Cardiac muscle cell (in vitro differentiated cells and primary cell): Measurements from ENCODE around the gene MALT1. TPM values are rescaled to one million over a fixed set of nuclear protein-coding genes. Genes with fewer than 3 reads are reported as not detected.

Experiments used
- DNase-seq, 2 donors: peaks; one replicate each; pipeline versions ENCODE4 v3.0.0 to v3.0.0-alpha.2; 2010 to 2017; ENCODE audit warnings: low read depth in 1 of 2, low spot score in 1 of 2
- H3K27ac ChIP-seq: fragments of 200-600 bp; sonication (generic); 2 replicates; pipeline ENCODE4 v1.5.1; 2016
- H3K27me3 ChIP-seq: fragments of 200-600 bp; sonication (generic); 2 replicates; pipeline ENCODE4 v1.6.0; 2016; ENCODE audit warnings: control low read depth
- H3K36me3 ChIP-seq: fragments of 200-600 bp; sonication (generic); 2 replicates; pipeline ENCODE4 v1.5.1; 2016; ENCODE audit warnings: control low read depth
- H3K4me1 ChIP-seq: fragments of 200-600 bp; sonication (generic); 2 replicates; pipeline ENCODE4 v1.8.1; 2017; ENCODE audit warnings: low read depth, mild to moderate bottlenecking, mixed run types
- H3K4me3 ChIP-seq: fragments of 200-600 bp; sonication (generic); 2 replicates; pipeline ENCODE4 v1.5.1; 2016; ENCODE audit warnings: mild to moderate bottlenecking
- H3K9me3 ChIP-seq: fragments of 200-600 bp; sonication (generic); 2 replicates; pipeline ENCODE4 v1.5.1; 2017; ENCODE audit warnings: low read depth, mild to moderate bottlenecking, control low read depth
- polyA plus RNA-seq: library from polyadenylated mRNA; unstranded; fragments of >200 nt; fragmentation: Nextera tagmentation; extraction: Ambion mirVana; gene quantifications from 2 replicates; pipeline ENCODE4 v1.2.1, GENCODE V29; 2016
- total RNA-seq: library from RNA; depleted of rRNA; stranded (reverse); fragments of >200 nt; gene quantifications from 2 replicates; pipeline ENCODE4 v1.2.3, GENCODE V29; 2016
- TF ChIP-seq, protein P1 (sequence below): IDR thresholded peaks from 2 replicates; pipeline ENCODE4 v1.5.1; 2012; ENCODE audit warnings: low read depth, mild to moderate bottlenecking, low read length

MALT1 gene
- total and polyA plus RNA-seq, 2 experiments from 2014 or later: 33.6 to 51.8 TPM

DNA sequence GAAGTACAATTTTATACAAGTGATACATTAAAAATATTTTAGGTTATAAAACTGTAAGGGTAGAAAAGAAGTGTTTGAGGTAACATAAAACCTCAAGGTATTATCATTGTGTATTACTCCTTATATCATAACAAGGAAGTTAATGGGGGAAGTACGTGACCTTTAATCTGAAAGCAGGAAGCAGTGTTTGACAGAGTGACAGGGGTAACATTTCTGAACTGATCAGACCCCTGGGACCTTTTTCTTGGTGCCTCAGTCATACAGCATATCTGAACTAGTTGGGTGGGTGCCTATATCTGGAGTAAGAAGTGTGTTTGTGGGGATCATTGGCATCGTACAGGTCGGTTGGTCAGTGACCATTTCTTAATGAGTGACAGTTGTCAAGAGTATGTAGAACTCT, 43.0 kb downstream of the MALT1 start:
- no peak for DNase-seq
- H3K4me3 ChIP-seq: no peak overlapping the region
- no peaks in the 10 kb centered on the region for H3K9me3 ChIP-seq
- TF ChIP-seq, protein P1, sequence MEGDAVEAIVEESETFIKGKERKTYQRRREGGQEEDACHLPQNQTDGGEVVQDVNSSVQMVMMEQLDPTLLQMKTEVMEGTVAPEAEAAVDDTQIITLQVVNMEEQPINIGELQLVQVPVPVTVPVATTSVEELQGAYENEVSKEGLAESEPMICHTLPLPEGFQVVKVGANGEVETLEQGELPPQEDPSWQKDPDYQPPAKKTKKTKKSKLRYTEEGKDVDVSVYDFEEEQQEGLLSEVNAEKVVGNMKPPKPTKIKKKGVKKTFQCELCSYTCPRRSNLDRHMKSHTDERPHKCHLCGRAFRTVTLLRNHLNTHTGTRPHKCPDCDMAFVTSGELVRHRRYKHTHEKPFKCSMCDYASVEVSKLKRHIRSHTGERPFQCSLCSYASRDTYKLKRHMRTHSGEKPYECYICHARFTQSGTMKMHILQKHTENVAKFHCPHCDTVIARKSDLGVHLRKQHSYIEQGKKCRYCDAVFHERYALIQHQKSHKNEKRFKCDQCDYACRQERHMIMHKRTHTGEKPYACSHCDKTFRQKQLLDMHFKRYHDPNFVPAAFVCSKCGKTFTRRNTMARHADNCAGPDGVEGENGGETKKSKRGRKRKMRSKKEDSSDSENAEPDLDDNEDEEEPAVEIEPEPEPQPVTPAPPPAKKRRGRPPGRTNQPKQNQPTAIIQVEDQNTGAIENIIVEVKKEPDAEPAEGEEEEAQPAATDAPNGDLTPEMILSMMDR: no peak
- H3K27me3 ChIP-seq: no peaks in the 10 kb centered on the region
- no peak overlapping the region for H3K27ac ChIP-seq
- H3K36me3 ChIP-seq: peaks cover 18% of the 10 kb centered on the region
- H3K4me1 ChIP-seq: peaks cover 7% of the 10 kb centered on the region

GRCh38 chr18:58714821-58715220, 43.6 kb downstream of the MALT1 start:
- no peak for DNase-seq
- Histone ChIP-seq H3K4me1 (peaks cover 7% of the 10 kb centered on the region), H3K27ac (no peak overlapping the region), H3K9me3 (no peaks in the 10 kb centered on the region), H3K4me3 (no peak overlapping the region), H3K27me3 (no peaks in the 10 kb centered on the region), H3K36me3 (peaks cover 17% of the 10 kb centered on the region)
- TF ChIP-seq, protein P1: no peak

- H3K27me3 ChIP-seq: no peaks in the 10 kb centered on the region
- peak overlapping the region; percentile 35 for H3K27ac ChIP-seq
- no peaks in the 10 kb centered on the region for H3K9me3 ChIP-seq
Measured at GRCh38 chr18:58715540-58715939, 44.3 kb downstream of the MALT1 start.

GRCh38 chr18:58716060-58716756, 44.9 kb downstream of the MALT1 start:
- no peak overlapping the region for H3K4me3 ChIP-seq
- H3K4me1 ChIP-seq: peaks cover 7% of the 10 kb centered on the region
- peak overlapping the region; percentile 35 for H3K27ac ChIP-seq
- TF ChIP-seq, protein P1: no peak
- no peaks in the 10 kb centered on the region for H3K9me3 ChIP-seq
- DNase-seq: no peak
- H3K27me3 ChIP-seq: no peaks in the 10 kb centered on the region
- H3K36me3 ChIP-seq: peaks cover 21% of the 10 kb centered on the region

More at GRCh38 chr18:58715540-58715939, 44.3 kb downstream of the MALT1 start:
- DNase-seq: no peak
- H3K36me3 ChIP-seq: peaks cover 19% of the 10 kb centered on the region
- H3K4me1 ChIP-seq: peaks cover 7% of the 10 kb centered on the region
- H3K4me3 ChIP-seq: no peak overlapping the region
- TF ChIP-seq, protein P1: no peak

- H3K27me3 ChIP-seq: no peaks in the 10 kb centered on the region
- TF ChIP-seq, protein P1: no peak
- H3K9me3 ChIP-seq: no peaks in the 10 kb centered on the region
- peak overlapping the region; percentile 58 for H3K27ac ChIP-seq
- H3K36me3 ChIP-seq: peaks cover 29% of the 10 kb centered on the region
- peaks cover 2% of the 10 kb centered on the region for H3K4me1 ChIP-seq
- peak in 1 of 2 donors; percentile 27 for DNase-seq
- no peak overlapping the region for H3K4me3 ChIP-seq
Measured at GRCh38 chr18:58721566-58722239, 50.4 kb downstream of the MALT1 start.
